ENCODE results near the gene KIZ. TPM values are rescaled to one million over a fixed set of nuclear protein-coding genes. Genes with fewer than 3 reads are reported as not detected.
"Not testable (repeated sequence)": the region's sequence is repeated elsewhere in the genome, so short reads cannot be mapped to it uniquely, and the experiment has no call there.

The KIZ gene
- polyA plus RNA-seq, 6 donors from 2014 or later, result 17.7 to 22.7 (median 19.1) TPM

DNA sequence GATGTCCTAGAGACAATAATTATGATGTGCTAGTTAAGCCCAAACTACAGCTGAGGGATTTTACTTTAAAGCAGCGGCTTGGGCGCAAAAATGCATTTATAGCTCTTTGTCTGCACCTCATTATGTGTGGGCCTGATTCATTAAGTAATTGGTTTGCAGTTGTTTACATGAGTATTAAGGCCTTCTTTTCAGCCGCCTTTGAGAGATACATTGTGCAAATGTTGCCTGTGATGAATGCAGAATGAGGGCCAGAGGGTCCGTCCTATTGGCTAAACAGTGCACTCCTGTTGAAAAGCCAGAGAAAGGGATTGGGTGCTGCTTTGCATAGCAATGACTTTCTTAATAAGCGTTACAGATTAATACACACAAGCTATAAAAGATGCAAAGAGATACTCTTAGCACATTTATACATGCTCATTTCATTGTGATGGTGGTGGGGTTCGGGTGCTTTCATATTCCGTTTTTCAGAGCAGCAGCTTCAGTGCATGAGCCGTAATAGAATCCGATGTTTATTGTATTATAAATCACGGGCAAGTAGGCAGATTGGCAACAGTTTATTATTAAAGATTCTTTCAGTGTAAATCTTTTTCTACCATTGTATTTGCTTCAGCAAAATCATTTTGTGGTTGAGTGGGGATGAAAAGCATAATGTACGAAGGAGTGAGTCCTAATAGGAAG is 109.1 kb downstream of the KIZ start:
- H3K4me1 Mint-ChIP-seq, result peaks cover 0 to 6% (median 3%) of the 10 kb centered on the region in 3 donors
- no peak overlapping the region for H3K27ac Mint-ChIP-seq
- ATAC-seq (ENCODE audit: low read depth in 2 of 2) (no peak), DNase-seq (no peak)
- no peak overlapping the region for H3K4me3 Mint-ChIP-seq
- no peaks in the 10 kb centered on the region for H3K27me3 Mint-ChIP-seq
- peaks cover 4 to 9% of the 10 kb centered on the region in 2 donors for H3K36me3 Mint-ChIP-seq
- no peaks in the 10 kb centered on the region for H3K9me3 Mint-ChIP-seq

GRCh38 chr20:21235484-21236445 is 109.9 kb downstream of the KIZ start:
- H3K9me3 Mint-ChIP-seq, result no peaks in the 10 kb centered on the region
- peaks cover 7 to 9% of the 10 kb centered on the region in 2 donors for H3K36me3 Mint-ChIP-seq
- H3K4me3 Mint-ChIP-seq, result no peak overlapping the region
- peak; percentile 34 for DNase-seq
- peak; percentile 43 to 61 for ATAC-seq (ENCODE audit: low read depth in 2 of 2)
- H3K4me1 Mint-ChIP-seq, result peaks cover 0 to 6% (median 3%) of the 10 kb centered on the region in 3 donors
- H3K27me3 Mint-ChIP-seq, result no peaks in the 10 kb centered on the region
- no peak overlapping the region for H3K27ac Mint-ChIP-seq

GRCh38 chr20:21237956-21238799 is 112.3 kb downstream of the KIZ start:
- Mint-ChIP-seq H3K27me3 (no peaks in the 10 kb centered on the region), H3K27ac (peak overlapping the region in 1 of 6 donors; percentile 17), H3K9me3 (no peaks in the 10 kb centered on the region), H3K4me3 (no peak overlapping the region), H3K36me3 (peaks cover 7 to 24% of the 10 kb centered on the region in 2 donors), H3K4me1 (peaks cover 0 to 6% (median 3%) of the 10 kb centered on the region in 3 donors)
- no peak for DNase-seq
- ATAC-seq (ENCODE audit: low read depth in 2 of 2), result no peak

- ATAC-seq (ENCODE audit: low read depth in 2 of 2) (no peak), DNase-seq (no peak)
- Mint-ChIP-seq H3K36me3 (peaks cover 14 to 24% of the 10 kb centered on the region in 2 donors), H3K9me3 (no peaks in the 10 kb centered on the region), H3K4me3 (no peak overlapping the region), H3K4me1 (peaks cover 0 to 6% (median 3%) of the 10 kb centered on the region in 3 donors), H3K27ac (no peak overlapping the region), H3K27me3 (no peaks in the 10 kb centered on the region)
Observed at GRCh38 chr20:21238818-21239536, 113.1 kb downstream of the KIZ start.

GRCh38 chr20:21240394-21240793 is 114.5 kb downstream of the KIZ start:
- Mint-ChIP-seq H3K4me3 (no peak overlapping the region), H3K27ac (peak overlapping the region in 1 of 6 donors; percentile 28), H3K27me3 (no peaks in the 10 kb centered on the region), H3K36me3 (peaks cover 21 to 35% of the 10 kb centered on the region in 2 donors), H3K4me1 (peaks cover 0 to 6% (median 3%) of the 10 kb centered on the region in 3 donors), H3K9me3 (no peaks in the 10 kb centered on the region)
- ATAC-seq (ENCODE audit: low read depth in 2 of 2), result no peak
- DNase-seq, result no peak

- Mint-ChIP-seq H3K36me3 (peaks cover 21 to 35% of the 10 kb centered on the region in 2 donors), H3K4me1 (no peaks in the 10 kb centered on the region), H3K4me3 (no peak overlapping the region), H3K27ac (no peak overlapping the region), H3K9me3 (no peaks in the 10 kb centered on the region), H3K27me3 (no peaks in the 10 kb centered on the region)
- DNase-seq, result no peak
- ATAC-seq (ENCODE audit: low read depth in 2 of 2), result no peak
Observed at GRCh38 chr20:21241406-21241805, 115.5 kb downstream of the KIZ start.

GRCh38 chr20:21243811-21244210 is 117.9 kb downstream of the KIZ start:
- DNase-seq (no peak), ATAC-seq (ENCODE audit: low read depth in 2 of 2) (no peak)
- peaks cover 21 to 30% of the 10 kb centered on the region in 2 donors for H3K36me3 Mint-ChIP-seq
- no peak overlapping the region for H3K27ac Mint-ChIP-seq
- no peaks in the 10 kb centered on the region for H3K9me3 Mint-ChIP-seq
- H3K4me1 Mint-ChIP-seq, result no peaks in the 10 kb centered on the region
- H3K4me3 Mint-ChIP-seq, result no peak overlapping the region
- H3K27me3 Mint-ChIP-seq, result no peaks in the 10 kb centered on the region

DNA sequence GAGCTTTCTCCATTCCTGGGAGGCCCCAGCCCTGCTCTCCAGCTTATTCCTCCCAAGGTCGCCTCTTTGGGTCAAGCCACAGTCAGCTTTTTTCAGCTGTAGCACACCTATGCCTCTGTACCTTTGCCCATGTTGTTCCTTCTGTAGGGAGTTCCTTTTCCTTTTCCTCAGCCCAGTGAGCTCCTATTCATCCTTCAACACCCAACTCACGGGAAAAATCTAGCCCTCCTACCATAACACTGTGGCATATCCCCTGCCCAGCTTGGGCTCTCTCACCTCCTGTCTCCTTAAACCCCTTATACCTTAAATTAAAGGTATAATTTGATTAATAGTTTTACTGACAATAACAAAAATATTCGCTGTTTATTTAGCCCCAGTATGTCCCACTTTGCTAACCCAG is 118.9 kb downstream of the KIZ start:
- no peak overlapping the region for H3K4me3 Mint-ChIP-seq
- H3K27ac Mint-ChIP-seq, result no peak overlapping the region
- H3K27me3 Mint-ChIP-seq, result no peaks in the 10 kb centered on the region
- no peaks in the 10 kb centered on the region for H3K4me1 Mint-ChIP-seq
- no peaks in the 10 kb centered on the region for H3K9me3 Mint-ChIP-seq
- ATAC-seq (ENCODE audit: low read depth in 2 of 2), result no peak
- no peak for DNase-seq
- H3K36me3 Mint-ChIP-seq, result peaks cover 21 to 26% of the 10 kb centered on the region in 2 donors

GRCh38 chr20:21246161-21246560 is 120.3 kb downstream of the KIZ start:
- Mint-ChIP-seq H3K27ac (no peak overlapping the region), H3K36me3 (peaks cover 18 to 26% of the 10 kb centered on the region in 2 donors), H3K27me3 (no peaks in the 10 kb centered on the region), H3K4me3 (no peak overlapping the region), H3K4me1 (no peaks in the 10 kb centered on the region), H3K9me3 (no peaks in the 10 kb centered on the region)
- DNase-seq (no peak), ATAC-seq (ENCODE audit: low read depth in 2 of 2) (no peak)

DNA sequence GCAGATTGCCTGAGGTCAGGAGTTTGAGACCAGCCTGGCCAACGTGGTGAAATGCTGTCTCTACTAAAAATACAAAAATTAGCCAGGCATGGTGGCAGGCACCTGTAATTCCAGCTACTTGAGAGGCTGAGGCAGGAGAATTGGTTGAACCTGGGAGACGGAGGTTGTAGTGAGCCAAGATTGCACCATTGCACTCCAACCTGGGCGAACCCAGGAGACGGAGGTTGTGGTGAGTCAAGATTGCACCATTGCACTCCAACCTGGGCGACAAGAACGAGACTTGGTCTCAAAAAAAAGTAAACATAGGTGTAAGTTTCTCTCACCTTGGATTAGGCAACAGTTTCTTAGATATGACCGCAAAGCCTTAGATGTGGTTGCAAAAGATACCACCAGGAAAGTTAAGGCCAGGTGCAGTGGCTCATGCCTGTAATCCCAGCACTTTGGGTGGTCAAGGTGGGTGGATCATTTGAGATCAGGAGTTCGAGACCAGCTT is 121.8 kb downstream of the KIZ start:
- not testable (repeated sequence) for DNase-seq; ATAC-seq (ENCODE audit: low read depth in 2 of 2); H3K4me3 Mint-ChIP-seq; H3K9me3 Mint-ChIP-seq; H3K27me3 Mint-ChIP-seq; H3K4me1 Mint-ChIP-seq; H3K27ac Mint-ChIP-seq
- H3K36me3 Mint-ChIP-seq, result peaks cover 15 to 18% of the 10 kb centered on the region in 2 donors

GRCh38 chr20:21251278-21251677 is 125.4 kb downstream of the KIZ start:
- DNase-seq, result no peak
- H3K4me1 Mint-ChIP-seq, result no peaks in the 10 kb centered on the region
- no peak overlapping the region for H3K27ac Mint-ChIP-seq

GRCh38 chr20:21257192-21257591 is 131.3 kb downstream of the KIZ start:
- no peak overlapping the region for H3K27ac Mint-ChIP-seq
- ATAC-seq (ENCODE audit: low read depth in 2 of 2) (no peak), DNase-seq (no peak)
- no peaks in the 10 kb centered on the region for H3K36me3 Mint-ChIP-seq
- no peaks in the 10 kb centered on the region for H3K4me1 Mint-ChIP-seq
- no peak overlapping the region for H3K4me3 Mint-ChIP-seq
- H3K27me3 Mint-ChIP-seq, result peaks cover 0 to 9% (median 8%) of the 10 kb centered on the region in 3 donors
- H3K9me3 Mint-ChIP-seq, result peaks cover 0 to 2% (median 0%) of the 10 kb centered on the region in 7 donors

More at GRCh38 chr20:21251278-21251677, 125.4 kb downstream of the KIZ start:
- Mint-ChIP-seq H3K27me3 (peaks cover 0 to 4% (median 3%) of the 10 kb centered on the region in 3 donors), H3K9me3 (no peaks in the 10 kb centered on the region), H3K36me3 (no peaks in the 10 kb centered on the region), H3K4me3 (no peak overlapping the region)
- ATAC-seq (ENCODE audit: low read depth in 2 of 2), result no peak

All from naive B cell (primary cell).